ENCODE measurements around the gene ZNF598. TPM values are rescaled to one million over a fixed set of nuclear protein-coding genes. Genes with fewer than 3 reads are reported as not detected.
A peak's percentile ranks its signal among the peaks of the same experiment; 100 is the strongest.

The ZNF598 gene
- polyA plus RNA-seq (ENCODE audit: insufficient read length), result 32.1 TPM

DNA sequence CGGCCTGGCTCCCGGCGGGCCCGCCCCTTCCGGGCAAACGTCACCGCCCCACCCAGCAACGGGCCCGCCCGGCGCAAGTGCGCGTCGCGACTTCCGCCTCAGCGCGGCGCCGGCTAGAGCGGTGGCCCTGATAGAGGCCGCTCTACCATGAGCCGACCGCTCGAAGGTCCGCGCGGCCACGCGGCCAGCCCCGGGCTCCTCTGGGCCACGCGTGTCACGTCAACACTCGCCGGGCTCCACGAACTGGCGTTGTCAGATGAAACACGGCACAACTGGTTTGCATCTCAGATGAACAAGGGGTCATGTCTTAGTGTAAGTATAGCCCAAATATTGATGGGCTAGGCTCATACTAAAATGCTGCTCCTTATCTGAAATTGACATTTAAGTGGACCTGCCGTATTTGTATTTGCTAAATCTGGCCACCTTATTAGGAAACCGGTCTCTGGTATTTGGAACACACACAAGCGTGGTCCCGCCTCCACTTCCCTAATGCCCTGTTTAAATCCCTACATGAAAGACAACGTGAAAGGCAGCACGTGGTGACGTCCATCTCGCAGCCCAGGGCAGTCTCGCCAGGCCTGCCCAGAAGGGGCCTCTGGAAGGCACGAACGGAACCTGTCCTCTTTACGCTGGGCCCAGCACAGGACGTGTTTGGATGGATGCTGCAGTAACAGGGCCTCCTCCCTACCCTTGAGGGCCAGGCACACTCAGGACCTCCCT is at the start of gene ZNF598:
Gene ZNF598, minus strand, starts transcription at position 31 of the 720 bp plus-strand sequence.
- peak; percentile 91 for DNase-seq

DNA sequence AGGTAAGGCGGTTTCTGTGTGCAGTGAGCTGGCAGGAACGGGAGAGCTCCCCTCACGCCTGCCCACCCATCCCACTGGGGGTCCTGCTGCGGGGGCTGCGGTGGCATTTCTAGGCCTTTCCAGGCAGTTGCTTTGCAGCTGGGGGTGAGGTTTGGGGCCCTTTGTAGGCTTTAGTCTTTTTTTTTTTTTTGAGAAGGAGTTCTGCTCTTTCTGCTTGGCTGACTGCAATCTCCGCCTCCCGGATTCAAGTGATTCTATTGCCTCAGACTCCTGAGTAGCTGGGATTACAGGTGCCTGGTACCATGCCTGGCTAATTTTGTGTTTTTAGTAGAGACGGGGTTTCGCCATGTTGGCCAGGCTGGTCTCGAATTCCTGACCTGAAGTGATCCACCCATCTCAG is 49.3 kb upstream of the ZNF598 start:
- DNase-seq, result no peak

DNA sequence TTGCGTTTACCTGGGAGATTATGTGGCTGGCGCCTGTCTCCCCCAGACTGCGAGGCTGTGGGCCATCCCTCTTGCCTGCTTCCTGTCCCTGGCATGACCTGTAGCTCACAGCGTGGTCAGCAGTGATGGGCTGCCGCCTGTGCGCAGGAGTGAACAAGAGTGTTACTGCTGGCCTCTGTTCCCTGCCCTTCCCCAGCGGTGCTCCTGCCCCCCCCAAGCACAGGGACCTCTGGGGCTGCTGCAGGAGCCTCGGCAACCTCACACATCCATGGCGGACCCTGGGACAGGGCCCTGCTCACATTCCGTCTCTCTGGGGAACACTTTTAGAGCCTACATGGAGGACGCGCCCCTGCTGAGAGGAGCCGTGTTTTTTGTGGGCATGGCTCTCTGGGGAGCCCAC is 48.8 kb upstream of the ZNF598 start:
- no peak for DNase-seq

DNA sequence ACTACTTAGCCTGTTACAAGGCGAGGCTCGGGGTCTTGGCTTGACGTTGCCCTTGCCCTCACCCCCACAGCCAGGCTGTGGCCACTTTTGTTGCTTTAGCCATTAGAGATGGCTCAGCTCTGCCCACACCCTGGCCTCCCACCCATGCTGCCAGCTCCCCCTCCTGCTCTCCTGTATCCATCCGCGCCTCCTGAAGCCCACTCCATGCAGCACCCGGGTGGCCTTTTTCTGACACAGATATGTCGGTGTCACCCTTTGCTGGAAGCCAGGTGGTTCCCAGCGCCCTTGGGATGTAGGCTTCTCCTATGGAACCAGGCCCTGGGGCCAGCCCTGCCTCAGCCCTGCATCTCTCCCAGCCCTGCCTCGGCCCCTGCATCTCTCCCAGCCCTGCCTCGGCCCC is 47.8 kb upstream of the ZNF598 start:
- no peak for DNase-seq

DNA sequence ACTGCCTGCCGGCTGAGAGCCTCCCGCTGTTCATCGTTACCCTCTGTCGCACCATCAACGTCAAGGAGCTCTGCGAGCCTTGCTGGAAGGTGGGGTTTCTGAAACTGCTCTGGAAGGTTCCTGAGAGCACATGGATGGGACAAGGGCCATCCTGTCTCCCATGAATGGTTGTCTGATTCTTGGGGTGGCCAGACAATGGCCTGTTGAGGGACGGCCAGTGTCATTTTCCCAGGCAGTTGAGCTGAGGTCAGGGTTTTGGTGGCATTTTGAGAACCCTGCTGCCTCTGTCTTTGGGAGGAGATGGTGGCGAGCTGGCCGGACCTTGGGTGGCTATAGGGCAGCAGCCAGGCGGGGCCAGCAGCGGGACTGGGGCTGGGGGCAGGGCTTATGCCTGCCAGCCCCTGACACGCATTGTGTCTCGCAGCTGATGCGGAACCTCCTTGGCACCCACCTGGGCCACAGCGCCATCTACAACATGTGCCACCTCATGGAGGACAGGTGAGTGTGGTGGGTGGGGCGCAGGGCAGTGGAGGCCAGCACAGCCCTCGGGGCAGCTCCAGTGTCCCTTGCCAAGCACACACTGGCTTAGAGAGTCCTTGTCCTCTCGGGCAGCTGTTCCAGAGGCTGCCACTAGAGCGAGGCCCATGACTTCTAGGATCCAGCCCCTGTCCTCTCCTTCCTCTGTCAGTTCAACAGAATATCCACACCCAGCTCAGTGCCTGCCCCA is 47.2 kb upstream of the ZNF598 start:
- DNase-seq, result no peak

DNA sequence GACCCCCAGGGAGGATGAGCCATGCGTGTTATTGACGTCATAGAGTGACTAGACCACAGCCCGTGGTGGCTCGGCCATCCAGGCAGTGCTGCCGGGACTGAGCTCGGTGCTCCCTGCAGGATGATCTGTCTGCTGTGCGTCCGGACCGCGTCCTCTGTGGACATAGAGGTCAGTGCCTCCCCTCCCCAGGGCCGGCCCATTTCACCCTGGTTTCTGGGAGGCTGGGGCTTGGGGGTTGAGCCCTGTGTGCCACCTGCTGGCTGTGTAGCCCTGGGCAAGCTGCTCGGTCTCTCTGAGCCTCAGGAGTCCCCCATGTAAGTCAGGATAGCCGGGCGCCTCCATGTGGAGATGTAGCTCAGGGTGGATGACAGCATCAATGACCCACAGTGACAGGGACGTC is 46.5 kb upstream of the ZNF598 start:
- no peak for DNase-seq

DNA sequence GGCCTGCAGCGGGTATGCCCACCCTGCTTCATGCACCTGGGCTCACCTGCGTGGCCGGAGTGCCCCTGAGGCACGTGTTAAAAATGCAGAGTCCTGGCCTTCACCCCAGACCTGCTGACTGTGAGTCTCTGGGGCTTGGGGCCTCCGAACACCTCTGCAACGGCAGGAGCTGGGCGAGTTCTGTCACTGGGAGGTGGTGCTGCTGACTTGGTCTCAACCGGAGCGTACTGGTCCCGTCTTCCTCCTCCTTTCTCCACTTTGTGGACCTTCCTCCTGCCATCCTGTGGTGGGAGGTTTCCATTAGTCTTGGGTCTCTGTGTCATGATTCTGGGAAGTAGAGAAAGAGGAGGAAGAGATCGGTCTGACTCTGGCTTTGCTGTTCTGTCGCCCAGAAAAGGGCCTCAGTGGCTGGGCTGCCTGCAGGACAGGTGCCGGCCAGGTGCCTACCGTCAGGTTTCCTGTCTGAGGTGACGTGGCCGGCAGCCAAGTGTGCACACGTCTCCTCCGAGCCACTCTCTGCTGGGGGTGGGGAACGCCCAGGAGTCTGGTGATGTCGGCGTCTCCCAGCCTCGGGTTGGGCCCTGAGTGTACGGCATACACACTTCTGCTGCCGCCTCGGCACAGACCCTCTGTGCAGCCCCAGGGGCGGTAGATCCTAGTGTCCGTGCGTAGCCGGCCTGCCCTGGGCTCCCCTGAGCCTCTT is 45.1 kb upstream of the ZNF598 start:
- no peak for DNase-seq

DNA sequence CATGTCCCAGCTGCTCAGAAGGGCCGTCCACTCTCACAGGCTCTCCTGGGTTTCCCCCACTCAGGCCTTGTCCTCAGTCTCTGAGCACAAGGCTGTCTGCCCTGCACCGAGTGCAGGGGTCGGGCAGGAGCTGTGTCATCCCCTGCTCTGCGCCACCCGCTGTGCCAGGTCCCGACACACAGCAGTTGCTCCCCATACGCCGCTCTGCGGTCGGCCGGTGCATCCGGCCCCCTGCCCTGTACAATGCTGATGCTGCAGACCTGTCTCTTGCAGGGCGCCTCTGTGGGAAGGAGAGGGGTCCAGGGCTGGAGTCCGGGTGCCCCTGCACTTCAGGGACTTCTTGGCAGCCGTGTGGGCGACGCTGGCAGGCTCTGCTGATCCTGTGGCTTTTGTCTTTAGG is 44.3 kb upstream of the ZNF598 start:
- no peak for DNase-seq

DNA sequence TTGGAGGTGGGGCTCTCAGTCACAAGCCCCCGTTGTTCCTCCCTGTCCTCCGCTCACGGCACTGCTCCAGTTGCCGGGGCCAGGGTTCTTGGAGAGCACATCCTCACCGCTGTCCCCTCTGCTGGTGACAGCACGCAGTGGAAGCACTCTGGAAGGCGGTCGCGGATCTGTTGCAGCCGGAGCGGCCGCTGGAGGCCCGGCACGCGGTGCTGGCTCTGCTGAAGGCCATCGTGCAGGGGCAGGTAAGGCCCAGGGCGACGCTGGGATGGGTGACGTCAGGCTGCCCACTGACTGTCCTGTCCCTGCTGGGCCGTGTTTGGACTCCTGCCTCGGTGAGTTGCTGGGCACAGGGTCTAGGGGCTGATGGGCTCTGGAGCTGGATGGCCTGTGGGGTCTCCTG is 43.6 kb upstream of the ZNF598 start:
- DNase-seq, result no peak

DNA sequence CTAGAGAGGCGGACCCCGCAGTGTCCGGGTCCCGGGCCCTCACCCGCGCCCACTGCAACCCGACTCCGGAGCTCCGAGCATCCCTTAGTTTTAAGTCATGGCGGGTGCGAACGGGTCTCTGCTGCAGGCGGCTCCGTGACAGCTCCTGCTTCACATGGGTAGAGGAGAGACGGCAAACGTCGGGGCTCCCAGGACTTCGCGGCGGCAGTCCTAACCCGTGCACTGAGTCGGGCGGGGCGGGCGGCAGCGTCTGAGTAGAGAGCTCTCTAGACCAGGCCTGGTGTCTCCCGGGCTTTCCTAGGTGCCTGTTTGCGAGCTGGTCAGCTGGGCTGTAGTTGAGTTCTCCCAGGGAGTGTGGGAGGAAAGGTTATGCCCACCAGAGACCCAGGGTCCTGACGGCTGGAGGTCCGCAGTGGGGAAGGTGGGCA is 38.5 kb upstream of the ZNF598 start:
- DNase-seq, result no peak

DNA sequence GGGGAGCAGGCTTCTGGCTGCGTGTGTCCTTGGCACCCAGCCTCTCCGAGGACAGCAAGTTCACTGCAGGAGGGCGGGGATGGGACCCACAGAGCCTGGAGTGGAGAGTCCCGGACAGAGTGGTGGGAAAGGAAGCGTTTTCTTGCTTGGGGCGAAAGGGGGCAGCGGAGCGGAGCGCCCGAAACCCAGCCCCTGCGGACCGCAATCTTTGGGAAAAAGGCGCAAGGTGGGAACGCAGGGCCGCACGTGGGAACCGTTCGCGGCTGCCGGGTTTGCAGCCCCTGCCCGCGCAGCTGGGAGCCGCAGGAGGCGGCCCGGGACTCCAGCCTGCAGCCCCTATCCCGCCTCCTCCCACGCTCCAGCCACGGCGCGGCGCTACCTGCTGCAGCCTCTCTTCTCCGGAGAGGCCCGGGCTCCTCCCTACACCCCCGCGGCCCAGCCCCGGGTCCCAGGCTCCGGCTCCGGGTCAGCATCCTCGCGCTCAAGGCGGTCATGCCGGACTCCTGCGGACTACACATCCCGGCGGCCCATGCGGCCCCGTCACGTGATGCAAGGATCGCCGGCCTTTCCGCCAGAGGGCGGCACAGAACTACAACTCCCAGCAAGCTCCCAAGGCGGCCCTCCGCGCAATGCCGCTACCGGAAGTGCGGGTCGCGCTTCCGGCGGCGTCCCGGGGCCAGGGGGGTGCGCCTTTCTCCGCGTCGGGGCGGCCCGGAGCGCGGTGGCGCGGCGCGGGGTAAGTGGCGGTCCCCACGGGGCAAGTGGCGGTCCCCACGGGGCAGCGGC is 37.9 kb upstream of the ZNF598 start, which contains the start of the genes NTHL1 and TSC2:
Gene NTHL1, minus strand, starts transcription at position 505 of the 786 bp plus-strand sequence. Its CDS starts 11 bp downstream, at position 494.
Gene TSC2, plus strand, starts transcription at position 656 of the 786 bp plus-strand sequence. CDS start 631 bp downstream, outside the sequence.
- DNase-seq, result peak; percentile 98

DNA sequence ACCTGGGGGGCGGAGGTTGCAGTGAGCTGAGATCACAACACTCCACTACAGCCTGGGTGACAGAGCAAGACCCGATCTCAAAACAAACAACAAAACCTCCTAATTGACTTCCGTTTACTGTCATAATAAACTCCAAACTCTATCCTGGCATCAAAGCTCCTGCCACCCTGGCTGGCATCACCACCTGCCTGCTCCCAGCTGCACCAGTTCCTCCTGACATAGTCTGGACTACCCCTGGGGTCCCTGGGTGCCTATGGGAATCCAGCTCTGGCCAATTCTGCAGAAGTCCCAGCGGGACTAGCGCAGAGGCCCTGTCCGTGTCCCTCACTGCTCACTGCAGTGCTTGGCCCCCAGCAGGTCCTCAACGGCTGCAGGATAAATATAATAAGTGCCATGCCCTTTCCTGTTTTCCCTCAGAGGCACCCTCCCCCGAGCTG is 37.3 kb upstream of the ZNF598 start:
- DNase-seq, result no peak

DNA sequence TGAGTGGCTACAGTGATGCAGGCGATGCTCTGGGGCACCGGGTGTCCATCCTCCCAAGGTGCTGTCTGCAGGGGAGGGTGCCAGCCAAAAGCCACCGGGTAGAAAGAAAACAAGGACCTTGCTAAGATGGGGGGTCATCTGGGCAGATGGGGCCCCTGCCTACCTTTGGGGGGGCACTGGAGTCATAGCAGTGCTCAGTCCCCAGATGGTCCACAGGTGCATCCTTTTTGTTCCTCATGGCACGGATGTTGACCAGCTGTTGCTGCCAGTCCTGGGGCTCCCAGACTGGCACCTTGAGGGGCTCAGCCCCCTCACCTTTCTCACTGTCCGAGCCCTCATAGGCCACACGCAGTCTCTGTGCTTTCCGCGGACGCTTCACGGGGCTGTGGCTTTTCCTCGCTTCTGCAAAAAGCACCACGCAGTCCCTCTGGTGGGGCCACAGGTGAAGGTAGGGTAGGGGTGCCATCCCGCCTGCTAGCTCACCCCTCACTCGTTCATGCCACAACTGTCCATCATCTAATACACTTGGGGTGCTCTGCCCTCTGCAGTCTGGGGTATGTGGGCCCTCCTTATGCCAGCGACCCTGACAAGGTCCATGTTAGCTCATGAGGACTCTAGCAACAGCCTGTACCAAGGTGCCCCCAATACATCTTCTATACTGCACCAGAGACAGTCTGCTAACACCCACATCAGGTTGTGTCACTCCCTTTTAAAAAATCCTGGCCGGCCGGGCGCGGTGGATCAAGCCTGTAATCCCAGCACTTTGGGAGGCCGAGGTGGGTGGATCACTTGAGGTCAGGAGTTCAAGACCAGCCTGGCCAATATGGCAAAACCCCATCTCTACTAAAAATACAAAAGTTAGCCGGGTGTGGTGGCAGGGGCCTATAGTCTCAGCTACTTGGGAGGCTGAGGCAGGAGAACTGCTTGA is 36.6 kb upstream of the ZNF598 start:
- DNase-seq, result no peak

DNA sequence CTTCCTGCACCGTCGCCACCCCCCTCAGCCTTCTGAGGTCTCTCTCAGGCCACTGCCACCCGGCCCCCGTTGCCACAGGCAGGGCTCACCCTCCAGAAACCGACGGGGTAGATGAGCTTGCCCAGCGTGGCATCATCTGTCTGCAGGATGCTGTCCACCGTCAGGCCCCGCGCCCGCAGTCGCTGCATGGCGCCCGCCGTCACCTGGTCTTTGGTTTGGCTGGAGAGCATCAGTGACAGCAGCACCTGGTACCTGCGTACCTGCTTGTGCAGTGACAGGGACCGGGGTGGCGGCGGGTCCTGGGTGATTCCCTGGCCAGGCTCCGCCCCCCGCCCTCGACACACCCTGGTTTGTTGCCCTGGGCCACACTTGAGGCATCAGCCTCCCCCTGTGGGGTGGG is 34.9 kb upstream of the ZNF598 start:
- DNase-seq, result no peak

DNA sequence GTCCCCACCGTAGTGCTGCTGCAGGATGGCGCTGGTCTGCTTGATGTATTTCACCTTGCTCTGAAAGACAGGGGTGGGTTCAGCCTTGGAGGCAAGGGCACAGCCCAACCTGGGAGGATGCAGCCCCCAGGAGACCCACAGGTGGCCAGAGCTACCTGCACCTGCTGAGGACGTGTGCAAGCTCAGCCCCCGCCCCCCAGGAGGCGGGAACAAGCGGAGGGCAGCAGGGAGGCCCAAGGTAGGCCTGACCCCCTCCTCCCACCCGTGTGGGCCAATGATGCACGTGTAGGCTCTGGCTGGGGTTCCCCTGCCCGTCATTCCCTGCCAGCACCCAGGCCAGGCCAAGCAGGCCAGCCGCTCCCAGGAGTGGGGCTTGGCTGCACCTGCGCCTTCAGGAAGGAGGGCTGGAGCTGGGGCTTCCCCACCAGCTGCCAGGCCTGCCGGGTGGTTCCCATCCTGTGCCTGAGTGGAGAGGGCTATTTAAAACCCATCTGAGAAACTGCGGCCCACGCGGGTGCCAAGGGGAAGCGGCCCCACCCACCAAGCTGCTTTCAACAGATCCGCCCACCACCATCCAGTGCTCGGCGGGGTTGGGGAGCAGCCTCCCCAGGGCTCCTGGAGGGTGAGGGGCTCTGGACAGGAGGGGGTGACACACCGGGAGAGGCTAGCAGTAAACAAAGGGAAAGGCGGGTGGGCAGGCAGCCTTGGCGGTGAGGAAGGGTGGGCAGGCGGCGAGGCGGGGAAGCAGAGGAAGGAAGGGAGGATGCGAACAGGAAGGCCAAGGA is 34.2 kb upstream of the ZNF598 start:
- DNase-seq, result no peak

DNA sequence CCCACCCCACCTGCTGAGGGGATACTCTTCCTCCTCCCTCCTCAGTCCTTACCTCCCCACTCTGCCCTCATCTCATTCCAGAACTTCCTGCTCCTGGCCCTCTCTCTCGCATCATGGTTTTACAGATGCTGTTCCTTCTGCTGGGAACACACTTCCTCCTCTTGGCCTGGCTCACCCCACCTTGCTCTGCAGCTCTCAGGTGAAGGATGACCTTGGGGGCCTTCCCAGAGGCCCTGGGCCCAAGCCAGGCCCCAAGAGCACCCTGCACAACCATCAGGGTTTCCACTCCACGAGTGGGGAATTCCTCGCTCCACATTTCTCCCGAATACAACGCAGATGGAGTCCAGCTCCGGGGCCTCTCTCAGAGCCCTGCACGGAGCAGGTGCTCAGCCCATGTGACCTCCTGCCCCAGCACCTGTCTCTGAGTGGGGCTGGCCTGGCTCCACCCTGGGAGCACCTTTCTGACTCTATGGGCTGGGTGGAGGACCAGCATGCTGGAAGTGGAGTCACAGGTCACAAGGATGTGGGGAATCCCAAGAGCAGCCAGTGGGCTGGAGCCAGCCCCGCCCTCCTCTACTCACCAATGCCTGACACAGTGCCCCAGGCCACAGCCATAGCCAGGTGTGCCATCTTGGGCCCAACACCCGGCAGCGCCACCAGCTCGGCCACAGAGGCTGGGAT is 33.5 kb upstream of the ZNF598 start:
- no peak for DNase-seq

DNA sequence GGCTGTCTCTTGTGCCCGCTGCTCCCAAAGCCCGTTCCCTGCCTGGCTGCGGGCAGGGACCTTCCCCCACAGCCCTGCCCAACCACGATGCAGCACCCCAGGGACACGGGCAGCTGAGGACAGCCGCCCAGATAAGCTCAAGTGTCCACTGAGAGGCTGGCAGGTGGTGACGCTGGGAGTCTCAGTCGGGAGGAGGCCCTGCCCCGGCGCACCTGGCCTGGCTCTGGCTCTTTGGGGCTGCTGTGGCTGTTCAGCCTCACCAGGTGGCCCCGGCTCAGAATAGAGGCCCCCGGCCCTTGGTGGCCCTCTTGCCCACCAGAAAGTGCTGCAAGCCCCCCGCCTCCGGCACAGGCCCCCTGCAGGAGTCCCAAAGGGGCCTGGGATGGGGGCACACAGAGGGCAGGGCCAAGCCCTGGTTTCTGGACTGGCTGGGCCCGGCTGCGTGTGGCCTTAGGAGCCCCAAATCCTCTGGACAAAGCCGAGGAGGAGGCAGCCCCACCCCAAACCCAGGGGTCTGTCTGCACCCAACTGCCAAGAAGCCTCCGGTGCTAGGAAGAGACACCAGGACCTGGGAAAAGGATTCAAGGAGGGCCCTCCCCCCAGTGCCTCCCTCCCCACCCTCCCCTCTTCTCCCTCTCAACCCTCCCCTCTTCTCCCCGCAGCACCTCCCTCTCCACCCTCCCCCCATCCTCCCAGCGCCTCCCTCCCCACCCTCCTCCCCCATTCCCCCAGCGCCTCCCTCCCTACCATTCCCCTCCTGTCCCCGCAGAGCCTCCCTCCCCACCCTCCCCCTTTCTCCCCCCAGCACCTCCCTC is 32.8 kb upstream of the ZNF598 start:
- DNase-seq, result no peak

DNA sequence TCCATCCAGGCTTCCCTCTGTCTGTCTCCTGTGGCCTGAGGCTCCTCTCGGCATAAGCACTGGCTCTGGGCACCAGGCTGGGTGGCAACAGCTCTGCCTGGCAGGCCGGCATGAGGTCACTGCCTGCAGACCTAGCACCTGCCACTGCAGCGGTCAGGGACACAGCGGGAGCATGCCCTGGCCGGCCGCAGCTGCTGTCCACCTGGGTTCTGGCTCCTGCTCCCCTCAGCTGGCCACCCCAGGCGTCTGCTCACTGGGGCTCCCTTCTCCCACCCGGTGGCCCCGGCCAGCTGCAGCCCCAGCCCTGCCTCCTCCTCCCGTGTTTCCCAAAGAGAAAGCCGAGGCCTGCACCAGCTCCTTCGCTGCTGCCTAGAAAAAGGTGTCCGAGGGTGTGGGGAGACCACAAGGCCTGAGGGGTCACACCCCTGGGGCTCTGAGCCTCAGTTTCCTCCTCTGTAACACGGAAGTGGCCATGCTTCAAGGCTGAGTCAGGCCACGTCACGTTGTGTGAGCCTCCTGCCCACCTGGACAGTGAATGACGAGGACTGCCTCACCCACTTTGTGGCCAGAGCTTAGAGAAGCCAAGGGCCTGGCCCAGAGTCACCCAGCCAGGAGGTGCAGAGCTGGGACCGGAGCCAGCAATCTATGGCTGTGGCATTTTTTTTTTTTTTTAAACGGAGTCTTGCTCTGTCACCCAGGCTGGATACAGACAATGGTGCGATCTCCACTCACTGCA is 31.3 kb upstream of the ZNF598 start:
- peak; percentile 74 for DNase-seq

Measured in hindlimb muscle (tissue), 1 donor.